Endothelial cell of umbilical vein (primary cell): ENCODE results near the gene ARHGAP20.

ENCODE experiments used
- CTCF ChIP-seq, 2 donors: IDR thresholded peaks; 1 replicate in 1 of 2; 2 replicates in 1 of 2; pipeline ENCODE4 v1.5.1; 2011; ENCODE audit warnings: low read length in 2 of 2, mild to moderate bottlenecking in 2 of 2, moderate library complexity in 2 of 2, control low read depth in 1 of 2, inconsistent platforms in 1 of 2, low read depth in 1 of 2; ENCODE audit not compliant: insufficient read depth in 1 of 2; ENCODE audit errors: extremely low read depth in 1 of 2
- EZH2 ChIP-seq: IDR thresholded peaks from 2 replicates; pipeline ENCODE4 v1.6.1; 2012; ENCODE audit warnings: borderline replicate concordance, low read depth, mild to moderate bottlenecking, moderate library complexity, low read length, inconsistent platforms; ENCODE audit not compliant: severe bottlenecking
- GATA2 ChIP-seq: IDR thresholded peaks from 2 replicates; pipeline ENCODE4 v1.7.0; 2011; ENCODE audit warnings: low read depth, mild to moderate bottlenecking, moderate library complexity, mixed read lengths, low read length; ENCODE audit not compliant: insufficient read length, insufficient read depth
- JUN ChIP-seq: IDR thresholded peaks from 2 replicates; pipeline ENCODE4 v1.6.1; 2011; ENCODE audit warnings: borderline replicate concordance, low read depth; ENCODE audit not compliant: insufficient read length, insufficient read depth
- MYC ChIP-seq: IDR thresholded peaks from one replicate; pipeline ENCODE4 v1.6.1; 2011; ENCODE audit warnings: mild to moderate bottlenecking, low read depth, low read length
- POLR2A ChIP-seq: IDR thresholded peaks from 2 replicates; pipeline ENCODE4 v1.6.1; 2012; ENCODE audit warnings: low read depth, mild to moderate bottlenecking, control low read depth, low read length
- POLR2AphosphoS5 ChIP-seq: IDR thresholded peaks from 2 replicates; pipeline ENCODE4 v1.6.1; 2012; ENCODE audit warnings: low read depth, mild to moderate bottlenecking, control low read depth, low read length, moderate library complexity; ENCODE audit not compliant: insufficient read depth

GRCh38 chr11:110584150-110584549 lies 128.1 kb downstream of the ARHGAP20 start:
- TF ChIP-seq EZH2: no peak
- TF ChIP-seq CTCF (IDR thresholded peaks at IDR 0.05; ENCODE audit: extremely low read depth in 1 of 2, insufficient read depth in 1 of 2, low read depth in 1 of 2, low read length in 2 of 2): no peak
- TF ChIP-seq POLR2A: no peak
- TF ChIP-seq JUN: no peak
- no peak for TF ChIP-seq MYC
- no peak for TF ChIP-seq POLR2AphosphoS5
- no peak for TF ChIP-seq GATA2
